ENCODE data around the gene STXBP2. TPM values are rescaled to one million over a fixed set of nuclear protein-coding genes. Genes with fewer than 3 reads are reported as not detected.

STXBP2 gene
- total RNA-seq, 4 donors from 2014 or later: 4.4 to 16.9 (median 14.1) TPM

DNA sequence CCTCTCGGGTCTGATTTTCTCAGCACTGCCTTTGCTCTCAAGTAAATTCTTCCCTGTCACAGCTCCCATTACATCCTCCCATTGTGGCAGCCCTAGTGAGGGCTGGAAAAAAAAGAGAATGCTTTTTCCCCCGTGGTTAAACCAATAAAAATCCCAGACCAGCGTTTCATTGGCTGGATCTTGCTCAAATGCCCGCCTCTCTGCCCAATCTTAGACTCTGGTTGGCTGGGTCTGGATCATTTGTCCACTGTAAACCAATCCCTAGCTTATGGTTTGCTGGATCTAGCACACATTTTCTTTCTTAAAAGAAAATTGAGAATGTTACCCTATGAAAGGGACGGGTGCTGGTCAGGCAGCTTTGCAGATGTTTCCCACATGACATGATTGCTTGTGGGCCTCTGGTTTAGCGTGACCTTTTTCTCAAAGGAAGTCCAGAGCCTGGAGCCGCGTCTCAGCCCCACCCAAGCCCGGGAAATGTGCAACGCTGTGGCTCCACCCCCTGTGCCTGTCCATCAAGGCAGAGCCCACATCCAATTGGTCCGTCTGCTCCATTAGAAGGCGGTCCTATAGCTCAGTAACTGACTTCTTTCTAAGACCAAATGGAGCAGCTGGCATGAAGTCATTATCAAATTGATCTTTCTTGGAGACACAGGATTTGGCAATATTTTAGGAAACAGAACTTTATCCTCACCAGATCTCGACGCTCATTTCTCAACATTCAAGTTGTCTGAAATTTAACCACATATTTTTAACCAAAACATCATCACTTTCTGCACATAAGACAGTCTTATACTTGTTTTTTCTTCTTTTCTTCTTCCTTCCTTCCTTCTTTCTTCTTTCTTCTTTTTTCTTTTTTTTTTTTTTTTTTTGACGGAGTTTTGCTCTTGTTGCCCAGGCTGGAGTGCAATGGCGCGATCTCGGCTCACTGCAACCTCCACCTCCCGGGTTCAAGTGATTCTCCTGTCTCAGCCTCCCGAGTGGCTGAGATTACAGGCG lies 37.4 kb downstream of the STXBP2 start:
- H3K27ac ChIP-seq: no peak overlapping the region
- ATAC-seq: peak; percentile 89
- H3K27me3 ChIP-seq: peaks cover 91% of the 10 kb centered on the region
- no peaks in the 10 kb centered on the region for H3K36me3 ChIP-seq
- peaks cover 0 to 7% (median 0%) of the 10 kb centered on the region in 3 donors for H3K9me3 ChIP-seq
- WGBS, 2 donors (ENCODE audit: low coverage in 1 of 2): 36 to 67% methylated on average over 8 to 14 of the region's 21 CpGs
- H3K4me3 ChIP-seq: no peak overlapping the region
- TF ChIP-seq POLR2AphosphoS5 (IDR thresholded peaks at IDR 0.05) (no peak), EP300 (IDR thresholded peaks at IDR 0.05) (no peak), POLR2A (IDR thresholded peaks at IDR 0.05) (no peak)
- TF ChIP-seq, protein P1, sequence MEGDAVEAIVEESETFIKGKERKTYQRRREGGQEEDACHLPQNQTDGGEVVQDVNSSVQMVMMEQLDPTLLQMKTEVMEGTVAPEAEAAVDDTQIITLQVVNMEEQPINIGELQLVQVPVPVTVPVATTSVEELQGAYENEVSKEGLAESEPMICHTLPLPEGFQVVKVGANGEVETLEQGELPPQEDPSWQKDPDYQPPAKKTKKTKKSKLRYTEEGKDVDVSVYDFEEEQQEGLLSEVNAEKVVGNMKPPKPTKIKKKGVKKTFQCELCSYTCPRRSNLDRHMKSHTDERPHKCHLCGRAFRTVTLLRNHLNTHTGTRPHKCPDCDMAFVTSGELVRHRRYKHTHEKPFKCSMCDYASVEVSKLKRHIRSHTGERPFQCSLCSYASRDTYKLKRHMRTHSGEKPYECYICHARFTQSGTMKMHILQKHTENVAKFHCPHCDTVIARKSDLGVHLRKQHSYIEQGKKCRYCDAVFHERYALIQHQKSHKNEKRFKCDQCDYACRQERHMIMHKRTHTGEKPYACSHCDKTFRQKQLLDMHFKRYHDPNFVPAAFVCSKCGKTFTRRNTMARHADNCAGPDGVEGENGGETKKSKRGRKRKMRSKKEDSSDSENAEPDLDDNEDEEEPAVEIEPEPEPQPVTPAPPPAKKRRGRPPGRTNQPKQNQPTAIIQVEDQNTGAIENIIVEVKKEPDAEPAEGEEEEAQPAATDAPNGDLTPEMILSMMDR (IDR thresholded peaks at IDR 0.05): no peak
- H3K4me1 ChIP-seq: no peaks in the 10 kb centered on the region

- no peak overlapping the region for H3K27ac ChIP-seq
- H3K36me3 ChIP-seq: no peaks in the 10 kb centered on the region
- no peak overlapping the region for H3K4me3 ChIP-seq
- peaks cover 0 to 7% (median 0%) of the 10 kb centered on the region in 3 donors for H3K9me3 ChIP-seq
- peaks cover 0 to 10% (median under 1%) of the 10 kb centered on the region in 3 donors for H3K4me1 ChIP-seq
- WGBS, 2 donors (ENCODE audit: low coverage in 1 of 2): 0% methylated on average over 1 of the region's 7 CpGs
- TF ChIP-seq, protein P1 (IDR thresholded peaks at IDR 0.05): no peak
- H3K27me3 ChIP-seq: peaks cover 81% of the 10 kb centered on the region
- no peak for ATAC-seq
Measured at GRCh38 chr19:7676376-7676775, 39.5 kb downstream of the STXBP2 start.

GRCh38 chr19:7676854-7677253 lies 39.9 kb downstream of the STXBP2 start, which contains the start of gene MCEMP1:
TSS of gene MCEMP1 (plus strand) at chr19:7677090. CDS start at chr19:7677121, 31 bp downstream.
- WGBS, 2 donors (ENCODE audit: low coverage in 1 of 2): 11 to 38% methylated on average over 3 to 4 of the region's 10 CpGs
- TF ChIP-seq EP300 (IDR thresholded peaks at IDR 0.05) (no peak), POLR2A (IDR thresholded peaks at IDR 0.05) (no peak), POLR2AphosphoS5 (IDR thresholded peaks at IDR 0.05) (no peak)
- TF ChIP-seq, protein P1 (IDR thresholded peaks at IDR 0.05): no peak
- Histone ChIP-seq H3K9me3 (peaks cover 0 to 7% (median 0%) of the 10 kb centered on the region in 3 donors), H3K27ac (no peak within 1 kb of the TSS), H3K27me3 (peaks cover 76% of the 10 kb centered on the region), H3K4me3 (no peak within 1 kb of the TSS), H3K4me1 (peaks cover 0 to 15% (median 5%) of the 10 kb centered on the region in 3 donors), H3K36me3 (no peaks in the 10 kb centered on the region)
- ATAC-seq: no peak

GRCh38 chr19:7677669-7678311 lies 40.9 kb downstream of the STXBP2 start:
- peaks cover 0 to 7% (median 0%) of the 10 kb centered on the region in 3 donors for H3K9me3 ChIP-seq
- no peak for ATAC-seq
- H3K36me3 ChIP-seq: peaks cover 0 to 7% of the 10 kb centered on the region in 2 donors
- WGBS, 2 donors (ENCODE audit: low coverage in 1 of 2): 24 to 47% methylated on average over 9 to 10 of the region's 12 CpGs
- TF ChIP-seq EP300 (IDR thresholded peaks at IDR 0.05): no peak
- H3K4me3 ChIP-seq: no peak overlapping the region
- H3K27ac ChIP-seq: no peak overlapping the region
- peaks cover 0 to 24% (median 8%) of the 10 kb centered on the region in 3 donors for H3K4me1 ChIP-seq
- peaks cover 66% of the 10 kb centered on the region for H3K27me3 ChIP-seq

DNA sequence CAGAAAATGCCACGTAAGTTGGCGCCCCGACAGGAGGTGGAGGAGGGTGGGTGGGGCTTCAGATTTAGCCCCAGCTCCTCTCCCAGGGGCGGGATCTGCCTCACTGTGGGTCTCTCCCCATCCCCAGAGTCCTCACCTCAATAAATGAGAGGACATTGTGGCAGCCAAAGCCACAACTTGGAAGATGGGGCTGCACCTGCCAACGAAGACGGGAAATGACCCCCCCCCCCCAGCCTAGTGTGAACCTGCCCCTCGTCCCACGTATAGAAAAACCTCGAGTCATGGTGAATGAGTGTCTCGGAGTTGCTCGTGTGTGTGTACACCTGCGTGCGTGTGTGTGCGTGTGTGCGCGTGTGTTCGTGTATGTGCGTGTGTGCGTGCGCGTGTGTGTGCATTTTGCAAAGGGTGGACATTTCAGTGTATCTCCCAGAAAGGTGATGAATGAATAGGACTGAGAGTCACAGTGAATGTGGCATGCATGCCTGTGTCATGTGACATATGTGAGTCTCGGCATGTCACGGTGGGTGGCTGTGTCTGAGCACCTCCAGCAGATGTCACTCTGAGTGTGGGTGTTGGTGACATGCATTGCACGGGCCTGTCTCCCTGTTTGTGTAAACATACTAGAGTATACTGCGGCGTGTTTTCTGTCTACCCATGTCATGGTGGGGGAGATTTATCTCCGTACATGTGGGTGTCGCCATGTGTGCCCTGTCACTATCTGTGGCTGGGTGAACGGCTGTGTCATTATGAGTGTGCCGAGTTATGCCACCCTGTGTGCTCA lies 42.3 kb downstream of the STXBP2 start:
- Histone ChIP-seq H3K4me1 (peaks cover 0 to 26% (median 8%) of the 10 kb centered on the region in 3 donors), H3K27ac (no peak overlapping the region), H3K9me3 (no peaks in the 10 kb centered on the region), H3K36me3 (peaks cover 0 to 21% of the 10 kb centered on the region in 2 donors), H3K4me3 (no peak overlapping the region), H3K27me3 (peaks cover 55% of the 10 kb centered on the region)
- 7 to 46% methylated on average over 9 to 18 of the region's 30 CpGs for WGBS, 2 donors (ENCODE audit: low coverage in 1 of 2)
- TF ChIP-seq POLR2AphosphoS5 (IDR thresholded peaks at IDR 0.05) (no peak), EP300 (IDR thresholded peaks at IDR 0.05) (no peak), POLR2A (IDR thresholded peaks at IDR 0.05) (no peak)
- TF ChIP-seq, protein P1 (IDR thresholded peaks at IDR 0.05): no peak
- no peak for ATAC-seq
